Measurements from ENCODE around the gene OR12D1.

GRCh38 chr6:29442719-29443118 is 28.0 kb downstream of the OR12D1 start:
- TF ChIP-seq CTCF (IDR thresholded peaks at IDR 0.05): no peak
- TF ChIP-seq POLR2A (IDR thresholded peaks at IDR 0.05): no peak
